ENCODE measurements around the gene SWT1. TPM values are rescaled to one million over a fixed set of nuclear protein-coding genes. Genes with fewer than 3 reads are reported as not detected.

The SWT1 gene
- total and polyA plus RNA-seq, 9 of the 15 experiments (the other 6 are each of a cell fraction or from before 2014, with no cell fraction given), result 1.5 to 3.4 (median 2.3) TPM

DNA sequence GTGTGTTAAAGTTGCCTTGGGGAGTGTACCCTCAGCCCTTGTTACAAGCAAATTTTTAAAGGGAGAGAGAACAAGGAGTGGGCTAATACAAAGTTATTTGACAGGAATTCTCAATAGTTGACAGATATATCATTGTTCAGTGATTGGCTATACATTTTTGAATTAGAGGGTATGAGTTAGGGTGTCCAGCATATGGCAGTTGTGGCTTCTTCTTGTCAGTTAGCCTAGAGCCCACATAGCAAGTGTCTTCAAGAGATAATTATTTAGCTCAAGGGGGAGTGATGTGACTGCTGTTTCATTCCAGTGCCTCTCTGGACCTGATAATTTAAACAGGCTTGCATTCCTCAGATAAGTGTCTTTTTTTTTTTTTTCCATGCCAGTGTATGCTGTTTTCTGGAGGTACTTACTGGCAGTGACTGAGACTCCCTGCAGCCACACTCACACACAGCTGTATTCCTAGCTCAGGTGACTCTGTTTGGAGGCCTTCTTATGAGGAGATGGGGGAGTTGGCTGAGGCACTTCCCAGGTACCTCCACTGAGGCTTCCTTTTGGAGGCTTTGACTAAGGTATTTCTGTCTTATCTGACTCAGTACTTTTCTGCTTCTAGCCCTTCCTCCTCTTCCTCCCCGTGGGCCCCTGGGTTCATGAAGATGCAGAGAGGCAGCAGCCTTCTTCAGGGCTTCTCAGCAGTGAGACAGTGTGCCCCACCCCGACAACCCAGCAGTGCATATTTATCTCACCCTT is 127.7 kb downstream of the SWT1 start (continued):
- TF ChIP-seq, protein P1, sequence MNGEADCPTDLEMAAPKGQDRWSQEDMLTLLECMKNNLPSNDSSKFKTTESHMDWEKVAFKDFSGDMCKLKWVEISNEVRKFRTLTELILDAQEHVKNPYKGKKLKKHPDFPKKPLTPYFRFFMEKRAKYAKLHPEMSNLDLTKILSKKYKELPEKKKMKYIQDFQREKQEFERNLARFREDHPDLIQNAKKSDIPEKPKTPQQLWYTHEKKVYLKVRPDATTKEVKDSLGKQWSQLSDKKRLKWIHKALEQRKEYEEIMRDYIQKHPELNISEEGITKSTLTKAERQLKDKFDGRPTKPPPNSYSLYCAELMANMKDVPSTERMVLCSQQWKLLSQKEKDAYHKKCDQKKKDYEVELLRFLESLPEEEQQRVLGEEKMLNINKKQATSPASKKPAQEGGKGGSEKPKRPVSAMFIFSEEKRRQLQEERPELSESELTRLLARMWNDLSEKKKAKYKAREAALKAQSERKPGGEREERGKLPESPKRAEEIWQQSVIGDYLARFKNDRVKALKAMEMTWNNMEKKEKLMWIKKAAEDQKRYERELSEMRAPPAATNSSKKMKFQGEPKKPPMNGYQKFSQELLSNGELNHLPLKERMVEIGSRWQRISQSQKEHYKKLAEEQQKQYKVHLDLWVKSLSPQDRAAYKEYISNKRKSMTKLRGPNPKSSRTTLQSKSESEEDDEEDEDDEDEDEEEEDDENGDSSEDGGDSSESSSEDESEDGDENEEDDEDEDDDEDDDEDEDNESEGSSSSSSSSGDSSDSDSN (IDR thresholded peaks at IDR 0.05; ENCODE audit: borderline replicate concordance in 1 of 2, low read depth in 2 of 2, low read length in 2 of 2), result peak in 1 of 2 experiments; percentile 43; a peak in 1 of 4 replicates
- TF ChIP-seq STAG1 (CRISPR knock-in tag; IDR thresholded peaks at IDR 0.05; ENCODE audit: borderline replicate concordance) (no peak), ZBTB1 (CRISPR knock-in tag; IDR thresholded peaks at IDR 0.05; ENCODE audit: borderline replicate concordance, low read depth) (no peak), MEF2A (IDR thresholded peaks at IDR 0.05; ENCODE audit: control insufficient read depth, low read depth, low read length) (peak; percentile 52; the same call in 1 of the 2 replicates), NR4A1 (CRISPR knock-in tag; IDR thresholded peaks at IDR 0.05) (no peak), NR4A1 (tag; IDR thresholded peaks at IDR 0.05) (0 out of 2 replicates have a peak, but pooled peaks have one; percentile 59), DIDO1 (tag; IDR thresholded peaks at IDR 0.05; ENCODE audit: low read depth) (0 out of 2 replicates have a peak, but pooled peaks have one; percentile 30), POLR3G (IDR thresholded peaks at IDR 0.05; ENCODE audit: extremely low read depth, insufficient read length, insufficient replicate concordance) (no peak), JUN (IDR thresholded peaks at IDR 0.05; ENCODE audit: borderline replicate concordance, low read depth, low read length) (no peak), JUN (CRISPR knock-in tag; IDR thresholded peaks at IDR 0.05; ENCODE audit: borderline replicate concordance) (0 out of 2 replicates have a peak, but pooled peaks have one; percentile 50), SOX6 (IDR thresholded peaks at IDR 0.05) (peak; percentile 94), EHMT2 (IDR thresholded peaks at IDR 0.05) (peak; percentile 77; the same call in 1 of the 2 replicates), ZNF124 (CRISPR knock-in tag; IDR thresholded peaks at IDR 0.05) (no peak), ZNF239 (CRISPR knock-in tag; IDR thresholded peaks at IDR 0.05) (peak; percentile 41), ZKSCAN1 (IDR thresholded peaks at IDR 0.05; ENCODE audit: low read depth, low read length) (0 out of 2 replicates have a peak, but pooled peaks have one; percentile 64), DPF2 (IDR thresholded peaks at IDR 0.05) (peak; percentile 99)
- TF ChIP-seq, protein P2, sequence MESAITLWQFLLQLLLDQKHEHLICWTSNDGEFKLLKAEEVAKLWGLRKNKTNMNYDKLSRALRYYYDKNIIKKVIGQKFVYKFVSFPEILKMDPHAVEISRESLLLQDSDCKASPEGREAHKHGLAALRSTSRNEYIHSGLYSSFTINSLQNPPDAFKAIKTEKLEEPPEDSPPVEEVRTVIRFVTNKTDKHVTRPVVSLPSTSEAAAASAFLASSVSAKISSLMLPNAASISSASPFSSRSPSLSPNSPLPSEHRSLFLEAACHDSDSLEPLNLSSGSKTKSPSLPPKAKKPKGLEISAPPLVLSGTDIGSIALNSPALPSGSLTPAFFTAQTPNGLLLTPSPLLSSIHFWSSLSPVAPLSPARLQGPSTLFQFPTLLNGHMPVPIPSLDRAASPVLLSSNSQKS (CRISPR knock-in tag; IDR thresholded peaks at IDR 0.05), result no peak
- TF ChIP-seq, protein P3, sequence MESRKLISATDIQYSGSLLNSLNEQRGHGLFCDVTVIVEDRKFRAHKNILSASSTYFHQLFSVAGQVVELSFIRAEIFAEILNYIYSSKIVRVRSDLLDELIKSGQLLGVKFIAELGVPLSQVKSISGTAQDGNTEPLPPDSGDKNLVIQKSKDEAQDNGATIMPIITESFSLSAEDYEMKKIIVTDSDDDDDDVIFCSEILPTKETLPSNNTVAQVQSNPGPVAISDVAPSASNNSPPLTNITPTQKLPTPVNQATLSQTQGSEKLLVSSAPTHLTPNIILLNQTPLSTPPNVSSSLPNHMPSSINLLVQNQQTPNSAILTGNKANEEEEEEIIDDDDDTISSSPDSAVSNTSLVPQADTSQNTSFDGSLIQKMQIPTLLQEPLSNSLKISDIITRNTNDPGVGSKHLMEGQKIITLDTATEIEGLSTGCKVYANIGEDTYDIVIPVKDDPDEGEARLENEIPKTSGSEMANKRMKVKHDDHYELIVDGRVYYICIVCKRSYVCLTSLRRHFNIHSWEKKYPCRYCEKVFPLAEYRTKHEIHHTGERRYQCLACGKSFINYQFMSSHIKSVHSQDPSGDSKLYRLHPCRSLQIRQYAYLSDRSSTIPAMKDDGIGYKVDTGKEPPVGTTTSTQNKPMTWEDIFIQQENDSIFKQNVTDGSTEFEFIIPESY (CRISPR knock-in tag; IDR thresholded peaks at IDR 0.05), result peak; percentile 70; the same call in 1 of the 2 replicates
- TF ChIP-seq, protein P4, sequence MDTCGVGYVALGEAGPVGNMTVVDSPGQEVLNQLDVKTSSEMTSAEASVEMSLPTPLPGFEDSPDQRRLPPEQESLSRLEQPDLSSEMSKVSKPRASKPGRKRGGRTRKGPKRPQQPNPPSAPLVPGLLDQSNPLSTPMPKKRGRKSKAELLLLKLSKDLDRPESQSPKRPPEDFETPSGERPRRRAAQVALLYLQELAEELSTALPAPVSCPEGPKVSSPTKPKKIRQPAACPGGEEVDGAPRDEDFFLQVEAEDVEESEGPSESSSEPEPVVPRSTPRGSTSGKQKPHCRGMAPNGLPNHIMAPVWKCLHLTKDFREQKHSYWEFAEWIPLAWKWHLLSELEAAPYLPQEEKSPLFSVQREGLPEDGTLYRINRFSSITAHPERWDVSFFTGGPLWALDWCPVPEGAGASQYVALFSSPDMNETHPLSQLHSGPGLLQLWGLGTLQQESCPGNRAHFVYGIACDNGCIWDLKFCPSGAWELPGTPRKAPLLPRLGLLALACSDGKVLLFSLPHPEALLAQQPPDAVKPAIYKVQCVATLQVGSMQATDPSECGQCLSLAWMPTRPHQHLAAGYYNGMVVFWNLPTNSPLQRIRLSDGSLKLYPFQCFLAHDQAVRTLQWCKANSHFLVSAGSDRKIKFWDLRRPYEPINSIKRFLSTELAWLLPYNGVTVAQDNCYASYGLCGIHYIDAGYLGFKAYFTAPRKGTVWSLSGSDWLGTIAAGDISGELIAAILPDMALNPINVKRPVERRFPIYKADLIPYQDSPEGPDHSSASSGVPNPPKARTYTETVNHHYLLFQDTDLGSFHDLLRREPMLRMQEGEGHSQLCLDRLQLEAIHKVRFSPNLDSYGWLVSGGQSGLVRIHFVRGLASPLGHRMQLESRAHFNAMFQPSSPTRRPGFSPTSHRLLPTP (IDR thresholded peaks at IDR 0.05; ENCODE audit: borderline replicate concordance, extremely low read depth, insufficient read length), result no peak
